H1 (cell line): ENCODE measurements around the gene TBC1D4. TPM values are rescaled to one million over a fixed set of nuclear protein-coding genes. Genes with fewer than 3 reads are reported as not detected.

Source experiments
- CTCF ChIA-PET: fragments of 300-600 bp; sonication (Branson Sonifier 250); formaldehyde crosslinking; loops from one replicate; lab custom pipeline; 2021; ENCODE audit not compliant: partially characterized antibody; lab: Charles Lee
- POLR2A ChIA-PET: fragments of 300-600 bp; sonication (Branson Sonifier 250); formaldehyde crosslinking; loops from one replicate; lab custom pipeline; 2021; ENCODE audit warnings: inconsistent platforms; ENCODE audit not compliant: partially characterized antibody; lab: Charles Lee
- DNase-seq, 2 experiments: peaks; one replicate each; pipeline versions ENCODE4 v3.0.0 to v3.0.0-alpha.2; 2010 to 2022; ENCODE audit warnings: low spot score in 2 of 2, low read depth in 1 of 2, mixed read lengths in 1 of 2
- FAIRE-seq: peaks from 2 replicates; lab custom pipeline; 2011; peaks lifted over from hg19 to GRCh38; lab: Jason Lieb, UNC
- H2AFZ ChIP-seq: 2 replicates; pipeline ENCODE4 v1.8.1; 2012; ENCODE audit warnings: low read length, inconsistent platforms
- H2AK5ac ChIP-seq: 2 replicates; pipeline ENCODE4 v1.6.1; 2013; ENCODE audit warnings: low read depth, low read length
- H2BK120ac ChIP-seq: replicated peaks from 2 replicates; pipeline ENCODE3; 2013; ENCODE audit warnings: low read depth, low read length, inconsistent platforms
- H2BK12ac ChIP-seq: 2 replicates; pipeline ENCODE4 v1.6.1; 2013; ENCODE audit warnings: low read depth, low read length
- H2BK15ac ChIP-seq: 2 replicates; pipeline ENCODE4 v1.6.1; 2013; ENCODE audit warnings: low read length
- H2BK20ac ChIP-seq: 2 replicates; pipeline ENCODE4 v1.6.1; 2013; ENCODE audit warnings: low read length
- H2BK5ac ChIP-seq: 2 replicates; pipeline ENCODE4 v1.6.1; 2013; ENCODE audit warnings: low read depth, low read length
- H3K14ac ChIP-seq: 2 replicates; pipeline ENCODE4 v1.6.1; 2013; ENCODE audit warnings: inconsistent platforms; ENCODE audit not compliant: insufficient read length
- H3K18ac ChIP-seq: 2 replicates; pipeline ENCODE4 v1.6.1; 2013; ENCODE audit warnings: low read length; ENCODE audit errors: extremely low read depth
- H3K23ac ChIP-seq: 2 replicates; pipeline ENCODE4 v1.6.1; 2013; ENCODE audit warnings: inconsistent platforms; ENCODE audit not compliant: insufficient read length
- H3K23me2 ChIP-seq: 2 replicates; pipeline ENCODE4 v1.6.1; 2013; ENCODE audit warnings: low read depth, low read length
- H3K27ac ChIP-seq: 2 replicates; pipeline ENCODE4 v1.6.1; 2011; ENCODE audit warnings: low read depth, low read length, inconsistent platforms
- H3K27me3 ChIP-seq, 4 experiments: replicated peaks in 1 of 4; 1 replicate in 1 of 4; 2 replicates in 3 of 4; pipeline versions ENCODE4 v1.6.1 to v1.8.1; 2011 to 2013; ENCODE audit warnings: low read length in 3 of 4, mild to moderate bottlenecking in 3 of 4, inconsistent platforms in 2 of 4, mixed read lengths in 2 of 4, moderate library complexity in 1 of 4; ENCODE audit not compliant: control insufficient read depth in 3 of 4, insufficient read depth in 3 of 4; ENCODE audit errors: extremely low read depth in 1 of 4
- H3K36me3 ChIP-seq, 4 experiments: 2 replicates each; pipeline versions ENCODE4 v1.6.1 to v1.8.1; 2011 to 2013; ENCODE audit warnings: mild to moderate bottlenecking in 4 of 4, low read length in 3 of 4, moderate library complexity in 2 of 4, control low read depth in 1 of 4, inconsistent platforms in 1 of 4; ENCODE audit not compliant: insufficient read depth in 4 of 4, control insufficient read depth in 2 of 4
- H3K4ac ChIP-seq: replicated peaks from 2 replicates; pipeline ENCODE3; 2013; ENCODE audit warnings: low read length, low read depth, mixed read lengths, inconsistent platforms; ENCODE audit not compliant: insufficient read length
- H3K4me1 ChIP-seq, 4 experiments: replicated peaks in 1 of 4; 1 replicate in 1 of 4; 2 replicates in 3 of 4; pipeline versions ENCODE4 v1.6.1 to v1.8.1; 2011 to 2013; ENCODE audit warnings: low read length in 3 of 4, inconsistent platforms in 2 of 4, mixed read lengths in 1 of 4; ENCODE audit not compliant: insufficient read depth in 4 of 4, control insufficient read depth in 3 of 4
- H3K4me2 ChIP-seq, 2 experiments: 2 replicates each; pipeline versions ENCODE4 v1.6.1 to v1.8.1; 2011 to 2013; ENCODE audit warnings: low read depth in 2 of 2, low read length in 2 of 2, control low read depth in 1 of 2, inconsistent platforms in 1 of 2, mild to moderate bottlenecking in 1 of 2; ENCODE audit not compliant: insufficient read depth in 1 of 2
- H3K4me3 ChIP-seq, 4 experiments: fragments of 200-600, 300-600 bp in 1 of 4; sonication (generic), shearing (Covaris generic), sonication (Bioruptor Twin) in 1 of 4; 2 replicates each; pipeline versions ENCODE4 v1.5.1 to v1.8.1; 2011 to 2016; ENCODE audit warnings: low read length in 4 of 4, low read depth in 3 of 4, control low read depth in 2 of 4, inconsistent platforms in 2 of 4, mild to moderate bottlenecking in 2 of 4, mixed read lengths in 1 of 4, moderate library complexity in 1 of 4; ENCODE audit not compliant: insufficient read depth in 2 of 4; ENCODE audit errors: extremely low read depth in 1 of 4
- H3K56ac ChIP-seq: replicated peaks from 2 replicates; pipeline ENCODE3; 2013; ENCODE audit warnings: low read depth, mild to moderate bottlenecking, mixed read lengths, low read length, inconsistent platforms; ENCODE audit not compliant: insufficient read length
- H3K79me1 ChIP-seq: 2 replicates; pipeline ENCODE4 v1.6.1; 2013; ENCODE audit warnings: low read depth, low read length, control low read depth
- H3K79me2 ChIP-seq, 2 experiments: 2 replicates each; pipeline versions ENCODE4 v1.6.1 to v1.8.1; 2012 to 2013; ENCODE audit warnings: low read length in 2 of 2, mild to moderate bottlenecking in 2 of 2, inconsistent platforms in 1 of 2; ENCODE audit not compliant: insufficient read depth in 2 of 2, control insufficient read depth in 1 of 2
- H3K9ac ChIP-seq, 4 experiments: replicated peaks in 1 of 4; 1 replicate in 1 of 4; 2 replicates in 3 of 4; pipeline versions ENCODE4 v1.6.1 to v1.8.1; 2011 to 2013; ENCODE audit warnings: low read depth in 3 of 4, low read length in 3 of 4, control low read depth in 2 of 4, mild to moderate bottlenecking in 2 of 4, moderate library complexity in 2 of 4, inconsistent platforms in 1 of 4; ENCODE audit errors: extremely low read depth in 1 of 4
- H3K9me3 ChIP-seq, 2 experiments: 2 replicates each; pipeline versions ENCODE4 v1.6.1 to v1.8.1; 2012 to 2013; ENCODE audit warnings: mild to moderate bottlenecking in 2 of 2, moderate library complexity in 2 of 2, control low read depth in 1 of 2, inconsistent platforms in 1 of 2, low read depth in 1 of 2, low read length in 1 of 2, mixed read lengths in 1 of 2; ENCODE audit not compliant: insufficient read depth in 2 of 2
- H4K20me1 ChIP-seq, 2 experiments: replicated peaks in 1 of 2; 2 replicates each; pipeline versions ENCODE3 to v1.8.1; 2011 to 2013; ENCODE audit warnings: inconsistent platforms in 2 of 2, low read length in 2 of 2, mild to moderate bottlenecking in 1 of 2; ENCODE audit not compliant: insufficient read depth in 2 of 2, control insufficient read depth in 1 of 2
- H4K5ac ChIP-seq: 2 replicates; pipeline ENCODE4 v1.6.1; 2013; ENCODE audit warnings: low read length, low read depth, mixed read lengths, inconsistent platforms; ENCODE audit not compliant: insufficient read length
- H4K8ac ChIP-seq: 2 replicates; pipeline ENCODE4 v1.8.0; 2013; ENCODE audit warnings: mild to moderate bottlenecking, moderate library complexity, low read length, inconsistent platforms; ENCODE audit not compliant: insufficient read depth; ENCODE audit errors: extremely low read depth
- H4K91ac ChIP-seq: replicated peaks from 2 replicates; pipeline ENCODE3; 2013; ENCODE audit warnings: low read length, mixed read lengths, inconsistent platforms; ENCODE audit not compliant: insufficient read length
- ASH2L ChIP-seq: fragments of 200-600, 300-600 bp; sonication (generic); IDR thresholded peaks from one replicate; pipeline ENCODE4 v1.7.1; 2017; ENCODE audit warnings: low read length
- NANOG ChIP-seq: IDR thresholded peaks from 2 replicates; pipeline ENCODE4 v1.6.1; 2011; ENCODE audit warnings: low read length, low read depth, mild to moderate bottlenecking, inconsistent platforms; ENCODE audit not compliant: insufficient read depth, poor library complexity, severe bottlenecking
- SIX5 ChIP-seq: IDR thresholded peaks from 2 replicates; pipeline ENCODE4 v1.6.1; 2011; ENCODE audit warnings: mild to moderate bottlenecking, low read depth, low read length
- WGBS, 2 experiments: shearing (Covaris generic) in 1 of 2; methylation state at CpG; one replicate each; pipeline versions ENCODE4 v1.1.6 to v1.1.7; 2013 to 2015; ENCODE audit warnings: low lambda C conversion rate in 2 of 2, mixed read lengths in 2 of 2, inconsistent platforms in 1 of 2, low coverage in 1 of 2, missing lambda C conversion rate in 1 of 2; ENCODE audit not compliant: insufficient replicate concordance in 2 of 2, insufficient coverage in 1 of 2, insufficient read length in 1 of 2; ENCODE audit errors: extremely low coverage in 1 of 2, missing lambda C conversion rate in 1 of 2; 5-methylcytosine and 5-hydroxymethylcytosine counted together
- polyA plus RNA-seq, 7 experiments: library from polyadenylated mRNA; depleted of rRNA in 3 of 7; stranded (reverse) in 5 of 7; unstranded in 2 of 7; fragments of >200 nt in 5 of 7; fragments of 200-250 nt in 2 of 7; gene quantifications; 1 replicate in 5 of 7; 2 replicates in 1 of 7; 4 replicates in 1 of 7; pipeline versions ENCODE4 v1.2.1 to v1.2.3, GENCODE V29; 2011 to 2013; ENCODE audit warnings: missing spikeins in 2 of 7, mixed read lengths in 2 of 7
- total RNA-seq: library from RNA; stranded (reverse); fragmentation: NEBNext Ultra II Directional; extraction: Animal tissue kit (Norgen Biotek cat#: 25700); gene quantifications from 2 replicates; pipeline ENCODE4 v1.2.1, GENCODE V29; 2021
- TF ChIP-seq, protein P1 (sequence below): IDR thresholded peaks from 2 replicates; pipeline ENCODE4 v1.6.1; 2012; ENCODE audit warnings: inconsistent platforms

The TBC1D4 gene
- total and polyA plus RNA-seq, 2 of the 8 experiments (the other 6 are each of a cell fraction or from before 2014, with no cell fraction given) = 16.7 to 39.0 TPM

GRCh38 chr13:75494491-75494890 lies 12.5 kb upstream of the TBC1D4 start:
- FAIRE-seq = no peak
- TF ChIP-seq, protein P1, sequence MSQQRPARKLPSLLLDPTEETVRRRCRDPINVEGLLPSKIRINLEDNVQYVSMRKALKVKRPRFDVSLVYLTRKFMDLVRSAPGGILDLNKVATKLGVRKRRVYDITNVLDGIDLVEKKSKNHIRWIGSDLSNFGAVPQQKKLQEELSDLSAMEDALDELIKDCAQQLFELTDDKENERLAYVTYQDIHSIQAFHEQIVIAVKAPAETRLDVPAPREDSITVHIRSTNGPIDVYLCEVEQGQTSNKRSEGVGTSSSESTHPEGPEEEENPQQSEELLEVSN = no peak
- no peak for TF ChIP-seq NANOG
- no peak for TF ChIP-seq ASH2L
- no peak for TF ChIP-seq SIX5

More at GRCh38 chr13:75494491-75494890, 12.5 kb upstream of the TBC1D4 start:
- no peak overlapping the region for H4K5ac ChIP-seq
- H3K4ac ChIP-seq = no peak overlapping the region
- H3K56ac ChIP-seq = no peak overlapping the region
- no peak overlapping the region for H3K27ac ChIP-seq
- no peaks in the 10 kb centered on the region for H3K79me1 ChIP-seq
- H2BK15ac ChIP-seq = no peak overlapping the region
- DNase-seq = no peak
- no peak overlapping the region for H3K9ac ChIP-seq
- H3K23ac ChIP-seq = no peak overlapping the region
- H3K4me2 ChIP-seq = no peak overlapping the region
- H3K36me3 ChIP-seq = no peaks in the 10 kb centered on the region
- ChIA-PET POLR2A (no interaction called here), CTCF (no interaction called here)
- H3K23me2 ChIP-seq = no peaks in the 10 kb centered on the region
- H2BK5ac ChIP-seq = no peak overlapping the region
- no peak overlapping the region for H3K14ac ChIP-seq
- H4K8ac ChIP-seq = no peak overlapping the region
- no peak overlapping the region for H2BK12ac ChIP-seq
- no peak overlapping the region for H2BK20ac ChIP-seq
- H3K4me3 ChIP-seq = no peak overlapping the region
- 84% methylated on average over 1 of the region's 1 CpG; no CpG with 5 or more reads in 1 of the 2 experiments for WGBS, 2 experiments
- H3K4me1 ChIP-seq = no peaks in the 10 kb centered on the region
- H3K79me2 ChIP-seq = no peaks in the 10 kb centered on the region
- no peak overlapping the region for H4K91ac ChIP-seq
- no peak overlapping the region for H3K18ac ChIP-seq
- H2AFZ ChIP-seq = 0 out of 2 replicates have a peak overlapping the region, but pooled peaks have one; percentile 9
- H3K27me3 ChIP-seq = no peaks in the 10 kb centered on the region
- H3K9me3 ChIP-seq = no peaks in the 10 kb centered on the region
- no peak overlapping the region for H2AK5ac ChIP-seq
- H2BK120ac ChIP-seq = no peak overlapping the region
- no peaks in the 10 kb centered on the region for H4K20me1 ChIP-seq
